ENCODE data around the gene KRTAP10-12.

DNA sequence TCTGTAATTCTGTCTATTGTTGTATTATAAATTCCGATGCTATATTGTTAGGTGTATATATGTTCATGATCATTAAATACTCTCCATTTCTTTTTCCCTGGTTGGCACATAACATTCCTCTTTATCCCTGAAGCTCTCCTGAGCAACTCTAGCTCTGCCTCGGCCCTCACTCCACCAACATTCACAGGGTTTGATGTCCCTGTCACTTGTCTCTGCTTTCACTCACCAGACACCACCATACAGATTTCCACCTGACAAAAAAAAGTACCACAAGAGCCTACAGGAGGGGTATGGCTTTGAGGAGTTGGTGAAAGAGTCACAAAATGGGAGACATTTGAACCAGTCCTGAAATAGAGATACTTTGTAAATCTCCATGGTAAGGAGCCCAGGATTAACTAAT, 23.2 kb downstream of the KRTAP10-12 start:
- no peak for TF ChIP-seq CREM (IDR thresholded peaks at IDR 0.05; ENCODE audit: low read depth)
- TF ChIP-seq, protein P1, sequence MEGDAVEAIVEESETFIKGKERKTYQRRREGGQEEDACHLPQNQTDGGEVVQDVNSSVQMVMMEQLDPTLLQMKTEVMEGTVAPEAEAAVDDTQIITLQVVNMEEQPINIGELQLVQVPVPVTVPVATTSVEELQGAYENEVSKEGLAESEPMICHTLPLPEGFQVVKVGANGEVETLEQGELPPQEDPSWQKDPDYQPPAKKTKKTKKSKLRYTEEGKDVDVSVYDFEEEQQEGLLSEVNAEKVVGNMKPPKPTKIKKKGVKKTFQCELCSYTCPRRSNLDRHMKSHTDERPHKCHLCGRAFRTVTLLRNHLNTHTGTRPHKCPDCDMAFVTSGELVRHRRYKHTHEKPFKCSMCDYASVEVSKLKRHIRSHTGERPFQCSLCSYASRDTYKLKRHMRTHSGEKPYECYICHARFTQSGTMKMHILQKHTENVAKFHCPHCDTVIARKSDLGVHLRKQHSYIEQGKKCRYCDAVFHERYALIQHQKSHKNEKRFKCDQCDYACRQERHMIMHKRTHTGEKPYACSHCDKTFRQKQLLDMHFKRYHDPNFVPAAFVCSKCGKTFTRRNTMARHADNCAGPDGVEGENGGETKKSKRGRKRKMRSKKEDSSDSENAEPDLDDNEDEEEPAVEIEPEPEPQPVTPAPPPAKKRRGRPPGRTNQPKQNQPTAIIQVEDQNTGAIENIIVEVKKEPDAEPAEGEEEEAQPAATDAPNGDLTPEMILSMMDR (IDR thresholded peaks at IDR 0.05 in 2 of 3, conservative IDR thresholded peaks at IDR 0.05 in 1 of 3; ENCODE audit: control insufficient read depth in 2 of 3, extremely low read depth in 1 of 3, insufficient read depth in 1 of 3, low read depth in 3 of 3, low read length in 3 of 3): no peak
- no peak for TF ChIP-seq RFX5 (IDR thresholded peaks at IDR 0.05; ENCODE audit: low read depth, low read length)
- TF ChIP-seq BACH1 (IDR thresholded peaks at IDR 0.05; ENCODE audit: borderline replicate concordance): no peak
- TF ChIP-seq POLR2A (IDR thresholded peaks at IDR 0.05; ENCODE audit: low read depth, low read length): no peak
- no peak for TF ChIP-seq ATF3 (IDR thresholded peaks at IDR 0.05; ENCODE audit: borderline replicate concordance, extremely low read depth, low read depth, low read length)
- TF ChIP-seq CHD4 (IDR thresholded peaks at IDR 0.05): no peak
